GM13976 (cell line): ENCODE data around the gene GLIS1.

ENCODE experiments used
- DNase-seq: peaks from one replicate; pipeline ENCODE4 v3.0.0; 2012; ENCODE audit warnings: low spot score
- in situ Hi-C: fragments of 300-500 bp; cut with MboI; formaldehyde crosslinking; loops from one replicate; pipeline ENCODE4 v1.12.0; 2022; ENCODE audit warnings: low sequenced_read_pairs, mixed read lengths, inconsistent platforms; ENCODE audit not compliant: unreplicated experiment
- TF ChIP-seq, protein P1 (sequence below): IDR thresholded peaks from 2 replicates; pipeline ENCODE4 v1.5.1; 2012; ENCODE audit warnings: borderline replicate concordance, mild to moderate bottlenecking; ENCODE audit not compliant: insufficient read depth; ENCODE audit errors: extremely low read depth, missing control alignments, control extremely low read depth

The GLIS1 gene

GRCh38 chr1:53605181-53605580, 133.8 kb downstream of the GLIS1 start:
- DNase-seq = no peak
- TF ChIP-seq, protein P1, sequence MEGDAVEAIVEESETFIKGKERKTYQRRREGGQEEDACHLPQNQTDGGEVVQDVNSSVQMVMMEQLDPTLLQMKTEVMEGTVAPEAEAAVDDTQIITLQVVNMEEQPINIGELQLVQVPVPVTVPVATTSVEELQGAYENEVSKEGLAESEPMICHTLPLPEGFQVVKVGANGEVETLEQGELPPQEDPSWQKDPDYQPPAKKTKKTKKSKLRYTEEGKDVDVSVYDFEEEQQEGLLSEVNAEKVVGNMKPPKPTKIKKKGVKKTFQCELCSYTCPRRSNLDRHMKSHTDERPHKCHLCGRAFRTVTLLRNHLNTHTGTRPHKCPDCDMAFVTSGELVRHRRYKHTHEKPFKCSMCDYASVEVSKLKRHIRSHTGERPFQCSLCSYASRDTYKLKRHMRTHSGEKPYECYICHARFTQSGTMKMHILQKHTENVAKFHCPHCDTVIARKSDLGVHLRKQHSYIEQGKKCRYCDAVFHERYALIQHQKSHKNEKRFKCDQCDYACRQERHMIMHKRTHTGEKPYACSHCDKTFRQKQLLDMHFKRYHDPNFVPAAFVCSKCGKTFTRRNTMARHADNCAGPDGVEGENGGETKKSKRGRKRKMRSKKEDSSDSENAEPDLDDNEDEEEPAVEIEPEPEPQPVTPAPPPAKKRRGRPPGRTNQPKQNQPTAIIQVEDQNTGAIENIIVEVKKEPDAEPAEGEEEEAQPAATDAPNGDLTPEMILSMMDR = no peak
- in situ Hi-C loops = no loop called here

DNA sequence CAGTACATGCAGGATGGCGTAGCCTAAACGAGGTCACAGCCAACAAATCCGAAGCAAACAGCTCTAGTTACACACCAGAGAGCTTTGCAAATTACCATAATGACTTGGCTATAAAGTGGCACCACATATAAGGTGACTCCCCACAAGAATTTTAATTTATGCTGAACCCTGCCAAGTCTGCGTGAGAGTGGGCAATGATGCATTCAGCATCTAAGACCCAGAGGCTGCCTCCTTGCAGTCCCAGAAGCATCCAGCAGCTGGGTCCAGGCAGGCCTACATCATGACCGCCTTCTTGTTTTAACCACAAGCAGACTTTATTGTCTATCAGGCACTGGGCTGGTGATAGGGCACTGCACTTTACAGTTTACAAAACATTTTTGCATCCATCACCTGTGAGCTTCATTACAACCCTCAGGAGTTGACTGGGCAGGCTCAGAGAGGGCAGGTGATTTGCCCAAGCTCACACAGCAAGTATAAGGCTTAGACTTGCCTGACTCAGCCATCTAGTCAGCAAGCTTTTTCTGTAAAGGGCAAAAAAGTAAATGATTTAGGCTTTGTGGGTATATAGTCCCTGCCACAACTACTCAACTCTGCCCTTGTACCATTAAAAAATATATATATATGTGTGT, 134.6 kb downstream of the GLIS1 start:
- TF ChIP-seq, protein P1 = no peak
- DNase-seq = no peak
- in situ Hi-C loops = no loop called here

DNA sequence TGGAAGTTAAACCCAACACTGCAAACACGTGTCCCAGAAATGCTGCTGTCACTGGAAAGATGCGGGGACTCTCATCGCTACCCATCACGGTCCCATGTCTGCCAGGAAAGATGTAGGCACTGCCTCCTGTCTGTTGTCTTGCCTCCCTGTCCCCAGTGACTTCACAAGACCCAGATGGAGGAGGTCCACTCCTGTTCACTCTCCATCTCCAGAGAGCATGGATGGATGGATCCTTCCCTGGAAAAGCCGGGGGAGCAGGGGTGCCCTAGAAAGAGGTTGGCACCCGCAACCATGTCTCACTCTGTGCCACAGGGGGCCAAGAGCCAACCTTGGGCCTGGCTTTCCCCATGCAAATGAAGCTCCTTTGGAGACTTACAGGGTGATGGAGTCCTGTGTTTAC, 135.5 kb downstream of the GLIS1 start:
- TF ChIP-seq, protein P1 = no peak
- in situ Hi-C loops = no loop called here
- DNase-seq = no peak

GRCh38 chr1:53601867-53602775, 136.8 kb downstream of the GLIS1 start:
- no peak for DNase-seq
- in situ Hi-C loops = no loop called here
- TF ChIP-seq, protein P1 = no peak

DNA sequence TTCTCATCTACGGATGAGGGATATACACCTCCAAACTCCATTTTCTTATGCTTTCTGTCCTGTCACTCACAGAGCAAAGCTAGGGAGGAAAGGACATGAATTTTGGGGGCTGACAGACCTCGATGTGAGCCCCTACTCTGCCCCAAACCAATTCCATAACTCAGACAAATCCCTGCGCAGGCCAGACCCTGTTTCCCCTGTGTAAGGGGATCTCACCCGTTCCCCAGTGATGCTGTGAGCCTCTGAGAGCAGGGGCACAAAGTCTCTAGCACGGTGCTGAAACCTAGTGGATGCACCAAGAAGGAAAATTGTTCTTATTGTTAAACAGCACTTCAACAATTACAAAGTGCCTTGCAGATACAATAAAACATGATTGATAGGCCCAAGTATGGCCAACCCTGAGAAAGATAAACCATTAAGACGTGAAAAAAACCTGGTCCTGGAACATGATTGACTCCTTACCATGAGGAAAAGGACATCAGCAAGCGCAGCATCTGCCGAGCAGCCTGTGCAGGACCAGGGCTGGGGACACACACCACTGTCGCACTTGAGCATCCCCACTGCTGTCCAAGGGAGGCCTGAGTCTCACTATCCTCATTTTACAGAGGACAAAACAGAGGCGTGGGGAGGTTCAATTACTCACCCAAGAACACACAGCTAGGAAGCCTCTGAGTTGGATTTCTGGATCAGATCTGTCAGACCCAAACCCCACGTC, 137.8 kb downstream of the GLIS1 start:
- in situ Hi-C loops = no loop called here
- TF ChIP-seq, protein P1 = no peak
- DNase-seq = no peak

- TF ChIP-seq, protein P1 = no peak
- DNase-seq = no peak
- in situ Hi-C loops = no loop called here
Measured at GRCh38 chr1:53600561-53600960, 138.4 kb downstream of the GLIS1 start.
